ENCODE measurements around the gene TMEM9B.
"Not testable (repeated sequence)": the region's sequence is repeated elsewhere in the genome, so short reads cannot be mapped to it uniquely, and the experiment has no call there.

TMEM9B gene

DNA sequence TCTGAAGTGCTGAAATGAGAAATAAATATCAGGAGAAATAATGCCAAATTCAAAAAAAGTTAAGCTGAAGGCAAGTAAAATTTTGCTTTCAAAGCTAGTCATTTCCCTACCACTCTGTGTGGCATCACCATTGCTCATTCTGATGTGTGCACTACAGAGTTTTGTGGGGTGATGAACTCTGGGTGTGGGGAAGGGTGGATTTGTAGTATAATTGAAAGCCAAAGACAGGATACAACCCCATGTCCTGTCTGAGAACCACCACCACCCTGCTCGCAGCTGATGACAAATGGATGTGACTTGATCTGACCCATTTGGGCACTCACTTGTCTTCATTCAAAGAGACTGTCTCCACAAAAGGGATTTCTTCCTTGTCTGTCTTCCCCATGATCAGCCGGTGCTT lies 19.3 kb upstream of the TMEM9B start:
- DNase-seq (ENCODE audit: low read depth), result no peak

GRCh38 chr11:8980485-8980884 lies 16.2 kb upstream of the TMEM9B start:
- DNase-seq (ENCODE audit: low read depth), result no peak
- H3K4me3 ChIP-seq (ENCODE audit: low read depth, low read length), result no peak overlapping the region
- TF ChIP-seq POLR2A (IDR thresholded peaks at IDR 0.05; ENCODE audit: extremely low read depth, insufficient read length) (no peak), MAX (IDR thresholded peaks at IDR 0.05; ENCODE audit: low read depth, low read length) (no peak), CTCF (IDR thresholded peaks at IDR 0.05; ENCODE audit: low read depth, low read length) (no peak), MYC (IDR thresholded peaks at IDR 0.05; ENCODE audit: low read depth, low read length) (no peak)

More for the DNA sequence above, 19.3 kb upstream of the TMEM9B start:
- TF ChIP-seq CTCF (IDR thresholded peaks at IDR 0.05; ENCODE audit: low read depth, low read length) (no peak), MAX (IDR thresholded peaks at IDR 0.05; ENCODE audit: low read depth, low read length) (no peak), POLR2A (IDR thresholded peaks at IDR 0.05; ENCODE audit: extremely low read depth, insufficient read length) (no peak), MYC (IDR thresholded peaks at IDR 0.05; ENCODE audit: low read depth, low read length) (no peak)
- H3K4me3 ChIP-seq (ENCODE audit: low read depth, low read length), result no peak overlapping the region

DNA sequence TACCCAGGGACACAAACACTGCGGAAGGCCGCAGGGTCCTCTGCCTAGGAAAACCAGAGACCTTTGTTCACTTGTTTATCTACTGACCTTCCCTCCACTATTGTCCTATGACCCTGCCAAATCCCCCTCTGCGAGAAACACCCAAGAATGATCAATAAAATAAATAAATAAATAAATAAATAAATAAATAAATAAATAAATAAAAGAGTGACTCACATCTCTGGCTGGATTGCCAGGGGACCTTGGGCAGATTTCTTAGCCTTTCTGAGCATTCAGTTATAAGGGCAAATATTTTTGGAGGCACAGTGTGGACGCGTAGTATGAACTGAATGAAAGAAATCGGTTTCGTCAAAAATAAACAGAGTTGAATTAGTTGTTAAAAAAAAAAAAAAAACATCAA lies 15.1 kb upstream of the TMEM9B start:
- not testable (repeated sequence) for DNase-seq (ENCODE audit: low read depth); H3K4me3 ChIP-seq (ENCODE audit: low read depth, low read length)

GRCh38 chr11:8973121-8973520 lies 8.9 kb upstream of the TMEM9B start:
- TF ChIP-seq MYC (IDR thresholded peaks at IDR 0.05; ENCODE audit: low read depth, low read length), result no peak
- no peak for TF ChIP-seq MAX (IDR thresholded peaks at IDR 0.05; ENCODE audit: low read depth, low read length)
- no peak overlapping the region for H3K4me3 ChIP-seq (ENCODE audit: low read depth, low read length)
- no peak for DNase-seq (ENCODE audit: low read depth)

GRCh38 chr11:8971924-8972316 lies 7.7 kb upstream of the TMEM9B start:
- DNase-seq (ENCODE audit: low read depth), result no peak
- no peak for TF ChIP-seq CTCF (IDR thresholded peaks at IDR 0.05; ENCODE audit: low read depth, low read length)
- no peak for TF ChIP-seq MAX (IDR thresholded peaks at IDR 0.05; ENCODE audit: low read depth, low read length)
- no peak for TF ChIP-seq POLR2A (IDR thresholded peaks at IDR 0.05; ENCODE audit: extremely low read depth, insufficient read length)
- no peak for TF ChIP-seq MYC (IDR thresholded peaks at IDR 0.05; ENCODE audit: low read depth, low read length)

GRCh38 chr11:8971196-8971923 lies 7.1 kb upstream of the TMEM9B start:
- TF ChIP-seq CTCF (IDR thresholded peaks at IDR 0.05; ENCODE audit: low read depth, low read length) (no peak), POLR2A (IDR thresholded peaks at IDR 0.05; ENCODE audit: extremely low read depth, insufficient read length) (no peak), MAX (IDR thresholded peaks at IDR 0.05; ENCODE audit: low read depth, low read length) (no peak), MYC (IDR thresholded peaks at IDR 0.05; ENCODE audit: low read depth, low read length) (no peak)
- no peak for DNase-seq (ENCODE audit: low read depth)
- no peak overlapping the region for H3K4me3 ChIP-seq (ENCODE audit: low read depth, low read length)

More at GRCh38 chr11:8971924-8972316, 7.7 kb upstream of the TMEM9B start:
- H3K4me3 ChIP-seq (ENCODE audit: low read depth, low read length), result no peak overlapping the region

GRCh38 chr11:8967184-8967583 lies 2.9 kb upstream of the TMEM9B start:
- no peak for TF ChIP-seq POLR2A (IDR thresholded peaks at IDR 0.05; ENCODE audit: extremely low read depth, insufficient read length)
- TF ChIP-seq CTCF (IDR thresholded peaks at IDR 0.05; ENCODE audit: low read depth, low read length), result no peak
- no peak for TF ChIP-seq MAX (IDR thresholded peaks at IDR 0.05; ENCODE audit: low read depth, low read length)
- no peak for TF ChIP-seq MYC (IDR thresholded peaks at IDR 0.05; ENCODE audit: low read depth, low read length)
- DNase-seq (ENCODE audit: low read depth), result no peak
- no peak overlapping the region for H3K4me3 ChIP-seq (ENCODE audit: low read depth, low read length)
